Lower leg skin (tissue), 3 donors: Measurements from ENCODE around the gene DTWD1.
"Not testable (repeated sequence)": the region's sequence is repeated elsewhere in the genome, so short reads cannot be mapped to it uniquely, and the experiment has no call there.

Experiments
- CTCF ChIP-seq, 3 donors: fragments of 450-650 bp; IDR thresholded peaks; one replicate each; pipeline ENCODE4 v1.5.1; 2016; ENCODE audit warnings: antibody characterized with exemption in 3 of 3, mild to moderate bottlenecking in 3 of 3, moderate library complexity in 2 of 3
- POLR2A ChIP-seq, 2 donors: fragments of 450-650 bp; IDR thresholded peaks; one replicate each; pipeline ENCODE4 v1.6.1; 2016 to 2017; ENCODE audit warnings: antibody characterized with exemption in 2 of 2, mild to moderate bottlenecking in 1 of 2, moderate library complexity in 1 of 2

DNA sequence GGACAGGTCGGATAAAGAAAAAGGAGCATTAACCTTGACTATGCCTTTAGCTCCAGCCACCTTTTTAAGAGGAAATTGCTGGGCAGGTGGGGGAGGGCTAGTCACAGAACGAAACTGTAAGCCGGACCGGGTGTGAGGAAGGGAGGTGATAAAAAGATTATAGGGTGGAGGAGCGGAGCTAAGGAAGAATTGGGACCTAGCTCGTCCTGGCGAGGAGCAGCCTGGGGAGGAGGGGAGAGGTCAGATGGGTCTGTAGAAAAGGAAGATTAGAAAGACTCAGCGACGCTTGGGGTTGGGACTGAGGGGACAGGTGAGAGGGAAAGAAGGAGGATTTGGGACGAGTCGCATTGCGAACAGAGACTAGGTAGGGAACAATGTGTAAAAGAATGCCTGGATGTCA lies 82.1 kb downstream of the DTWD1 start:
- TF ChIP-seq CTCF, POLR2A (IDR thresholded peaks at IDR 0.05): not testable (repeated sequence)
